GM12878 (cell line): ENCODE results near the gene BGLAP.

ENCODE experiments used
- CEBPB ChIP-seq, 2 experiments: fragments of 150-350 bp in 1 of 2; IDR thresholded peaks; 2 replicates each; pipeline ENCODE4 v1.6.1; 2012 to 2014; ENCODE audit warnings: low read depth in 2 of 2, low read length in 2 of 2, borderline replicate concordance in 1 of 2, inconsistent platforms in 1 of 2
- CHD1 ChIP-seq: IDR thresholded peaks from 2 replicates; pipeline ENCODE4 v1.6.1; 2012; ENCODE audit warnings: low read depth, low read length, improper control_type of control experiment
- CTCF ChIP-seq, 3 experiments: IDR thresholded peaks in 2 of 3; conservative IDR thresholded peaks in 1 of 3; 2 replicates each; pipeline ENCODE4 v1.5.1; 2011; ENCODE audit warnings: low read depth in 3 of 3, low read length in 3 of 3, mild to moderate bottlenecking in 3 of 3, control low read depth in 2 of 3, moderate library complexity in 2 of 3, inconsistent platforms in 1 of 3, mixed read lengths in 1 of 3; ENCODE audit not compliant: control insufficient read depth in 2 of 3, insufficient read depth in 1 of 3; ENCODE audit errors: extremely low read depth in 1 of 3
- EZH2 ChIP-seq: IDR thresholded peaks from 2 replicates; pipeline ENCODE4 v1.6.1; 2012; ENCODE audit warnings: low read depth, mild to moderate bottlenecking, control low read depth, inconsistent platforms, low read length, borderline replicate concordance; ENCODE audit not compliant: control insufficient read depth
- FOXK2 ChIP-seq: fragments of 450-650 bp; IDR thresholded peaks from 2 replicates; pipeline ENCODE4 v1.6.1; 2017; ENCODE audit warnings: mild to moderate bottlenecking, moderate library complexity
- IRF4 ChIP-seq: IDR thresholded peaks from 2 replicates; pipeline ENCODE4 v1.6.1; 2011; ENCODE audit warnings: low read depth, low read length
- POLR2A ChIP-seq: IDR thresholded peaks from 2 replicates; pipeline ENCODE4 v1.6.1; 2011; ENCODE audit warnings: low read depth, mild to moderate bottlenecking, low read length
- RAD21 ChIP-seq: IDR thresholded peaks from 2 replicates; pipeline ENCODE4 v1.6.1; 2011; ENCODE audit warnings: mild to moderate bottlenecking, low read depth, low read length, moderate library complexity; ENCODE audit not compliant: insufficient read depth
- TARDBP ChIP-seq: IDR thresholded peaks from 2 replicates; pipeline ENCODE4 v1.6.1; 2016; ENCODE audit warnings: borderline replicate concordance
- ZBTB33 ChIP-seq: fragments of 450-650 bp; IDR thresholded peaks from 2 replicates; pipeline ENCODE4 v1.6.1; 2017; ENCODE audit warnings: mild to moderate bottlenecking
- ZNF622 ChIP-seq: fragments of 450-650 bp; IDR thresholded peaks from 2 replicates; pipeline ENCODE4 v1.6.1; 2017; ENCODE audit warnings: mild to moderate bottlenecking, inconsistent platforms

DNA sequence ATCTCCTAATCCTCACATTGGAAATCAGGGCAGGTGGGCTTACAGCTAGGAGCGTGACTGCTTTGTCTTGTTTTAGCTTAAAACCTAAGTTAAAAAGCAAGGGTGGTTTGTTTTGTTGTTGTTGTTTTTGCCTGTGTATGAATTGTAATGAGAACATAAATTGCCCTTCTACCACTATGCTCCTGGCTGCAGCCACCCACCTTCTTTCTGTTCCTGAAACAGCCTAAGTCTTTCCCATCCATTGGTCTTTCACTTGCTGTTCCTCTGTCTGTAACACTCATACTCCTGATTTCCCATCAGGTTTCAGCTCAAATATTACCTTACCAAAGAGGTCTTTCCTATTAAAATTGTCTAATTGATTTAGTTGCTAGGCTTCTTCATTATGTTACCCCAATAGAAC is 41.5 kb downstream of the BGLAP start:
- TF ChIP-seq POLR2A, result no peak
- no peak for TF ChIP-seq ZBTB33
- TF ChIP-seq ZNF622, result no peak
- no peak for TF ChIP-seq CTCF (IDR thresholded peaks at IDR 0.05 in 2 of 3, conservative IDR thresholded peaks at IDR 0.05 in 1 of 3; ENCODE audit: control insufficient read depth in 2 of 3, extremely low read depth in 1 of 3, insufficient read depth in 1 of 3, low read depth in 3 of 3, low read length in 3 of 3)
- no peak for TF ChIP-seq CHD1
- TF ChIP-seq TARDBP, result no peak
- TF ChIP-seq EZH2, result no peak
- no peak for TF ChIP-seq CEBPB (IDR thresholded peaks at IDR 0.05; ENCODE audit: borderline replicate concordance in 1 of 2, low read depth in 2 of 2, low read length in 2 of 2)
- TF ChIP-seq FOXK2, result no peak
- no peak for TF ChIP-seq IRF4
- no peak for TF ChIP-seq RAD21
